SK-N-MC (cell line): ENCODE data around the gene TBL2.
"Not testable (repeated sequence)": the region's sequence is repeated elsewhere in the genome, so short reads cannot be mapped to it uniquely, and the experiment has no call there.

Experiments used
- EZH2 ChIP-seq: fragments of 200-600 bp; sonication (generic); IDR thresholded peaks from one replicate; pipeline ENCODE4 v1.6.1; 2017; ENCODE audit warnings: antibody characterized with exemption
- POLR2AphosphoS5 ChIP-seq: IDR thresholded peaks from 2 replicates; pipeline ENCODE4 v1.6.1; 2012; ENCODE audit warnings: mild to moderate bottlenecking, low read depth, low read length, borderline replicate concordance

DNA sequence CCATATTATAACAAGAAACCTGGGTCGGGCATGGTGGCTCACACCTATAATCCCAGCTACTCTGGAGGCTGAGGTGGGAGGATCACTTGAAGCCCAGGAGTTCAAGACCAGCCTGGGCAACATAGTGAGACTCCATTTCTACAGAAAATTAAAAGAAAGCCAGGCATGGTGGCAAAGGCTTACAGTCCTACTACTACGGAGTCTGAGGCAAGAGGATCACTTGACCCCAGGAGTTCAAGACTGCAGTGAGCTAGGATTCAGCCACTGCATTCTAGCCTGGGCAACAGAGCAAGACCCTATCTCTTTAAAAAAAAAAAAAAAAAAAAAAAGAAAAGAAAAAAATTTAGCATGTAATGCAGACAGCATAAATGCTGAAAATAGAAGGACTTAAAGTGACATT lies 39.9 kb downstream of the TBL2 start:
- not testable (repeated sequence) for TF ChIP-seq POLR2AphosphoS5, EZH2
